ENCODE results near the gene CELA2A.

DNA sequence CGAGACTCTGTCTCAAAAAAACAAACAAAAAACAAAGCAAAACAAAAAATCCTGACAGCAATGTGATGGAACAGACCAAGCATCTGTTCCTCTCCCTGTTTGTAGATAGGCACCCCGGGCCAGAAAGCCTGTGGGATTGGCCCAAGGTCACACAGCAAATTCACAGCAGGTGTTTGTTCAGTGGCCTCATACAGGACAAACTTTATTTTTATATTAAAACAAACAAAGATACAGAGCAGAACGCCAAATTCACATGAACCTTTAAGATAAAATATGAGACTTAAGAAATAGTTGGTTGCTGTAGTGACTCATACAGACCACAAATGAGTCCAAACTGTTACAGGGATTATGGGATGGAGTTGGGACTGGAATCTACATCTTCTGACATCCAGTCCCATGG, 2.3 kb upstream of the CELA2A start:
- TF ChIP-seq FOXM1 (IDR thresholded peaks at IDR 0.05; ENCODE audit: borderline replicate concordance, low read depth) (no peak), ZBTB7A (IDR thresholded peaks at IDR 0.05; ENCODE audit: low read depth) (no peak), RAD21 (IDR thresholded peaks at IDR 0.05; ENCODE audit: low read depth) (no peak), TEAD4 (IDR thresholded peaks at IDR 0.05) (no peak), TAF1 (IDR thresholded peaks at IDR 0.05; ENCODE audit: low read depth) (no peak), TCF12 (IDR thresholded peaks at IDR 0.05; ENCODE audit: low read depth) (no peak)

Data from Ishikawa (cell line).